MG63 (cell line): ENCODE results near the gene PELI1. TPM values are rescaled to one million over a fixed set of nuclear protein-coding genes. Genes with fewer than 3 reads are reported as not detected.

Experiments used
- total RNA-seq: library from RNA; depleted of rRNA; stranded (reverse); fragments of >200 nt; shearing (Covaris generic); gene quantifications from 2 replicates; pipeline ENCODE4 v1.2.3, GENCODE V29; 2014; ENCODE audit warnings: low replicate concordance; rRNA removed

PELI1 gene
- total RNA-seq, 1 experiment from 2014 or later: 0.76 TPM

Other genes starting within 250 kb of the PELI1 start
- gene VPS54, start 125.0 kb downstream of the PELI1 start, total RNA-seq: 14.6 and 19.1 TPM in 2 replicates